ENCODE measurements around the gene CD19.

DNA sequence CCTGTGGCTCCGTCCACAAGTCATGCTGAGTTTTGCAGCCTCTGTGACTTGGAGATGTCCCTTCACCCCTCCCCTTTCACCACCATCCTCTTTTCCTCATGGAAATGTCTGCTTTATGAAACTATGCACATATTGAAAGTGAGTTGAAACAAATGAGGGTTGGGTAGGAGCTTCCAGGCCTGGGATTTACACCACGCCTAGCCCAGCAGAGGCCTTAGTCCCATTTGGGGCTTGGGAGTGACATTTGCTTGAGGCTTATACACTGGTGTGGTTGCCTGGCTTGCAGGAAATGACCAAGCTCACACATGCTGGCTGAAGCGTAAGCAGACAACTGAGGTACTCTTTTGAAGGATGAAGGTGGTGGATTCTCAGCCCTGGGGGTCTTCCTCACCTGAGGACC is 32.3 kb downstream of the CD19 start:
- no peak for TF ChIP-seq CTCF (IDR thresholded peaks at IDR 0.05)
- TF ChIP-seq POLR2A (IDR thresholded peaks at IDR 0.05), result no peak
